Astrocyte of the spinal cord (primary cell): ENCODE data around the gene C13orf42.
"Not testable (repeated sequence)": the region's sequence is repeated elsewhere in the genome, so short reads cannot be mapped to it uniquely, and the experiment has no call there.

Source experiments
- DNase-seq: peaks from one replicate; pipeline ENCODE4 v3.0.0; 2011; ENCODE audit warnings: low read depth, low spot score
- H3K4me3 ChIP-seq: 2 replicates; pipeline ENCODE4 v1.5.1; 2011; ENCODE audit warnings: low read depth, mild to moderate bottlenecking, low read length, moderate library complexity
- in situ Hi-C: cut with HindIII; loops from 2 replicates; pipeline ENCODE4 v1.10.0; 2017; ENCODE audit warnings: low sequenced_read_pairs
- TF ChIP-seq, protein P1 (sequence below): IDR thresholded peaks from 2 replicates; pipeline ENCODE4 v1.5.1; 2012; ENCODE audit warnings: low read depth, mild to moderate bottlenecking, low read length, inconsistent platforms

Gene C13orf42

GRCh38 chr13:51096131-51096530 is 14.9 kb downstream of the C13orf42 start:
- no peak for DNase-seq
- TF ChIP-seq, protein P1, sequence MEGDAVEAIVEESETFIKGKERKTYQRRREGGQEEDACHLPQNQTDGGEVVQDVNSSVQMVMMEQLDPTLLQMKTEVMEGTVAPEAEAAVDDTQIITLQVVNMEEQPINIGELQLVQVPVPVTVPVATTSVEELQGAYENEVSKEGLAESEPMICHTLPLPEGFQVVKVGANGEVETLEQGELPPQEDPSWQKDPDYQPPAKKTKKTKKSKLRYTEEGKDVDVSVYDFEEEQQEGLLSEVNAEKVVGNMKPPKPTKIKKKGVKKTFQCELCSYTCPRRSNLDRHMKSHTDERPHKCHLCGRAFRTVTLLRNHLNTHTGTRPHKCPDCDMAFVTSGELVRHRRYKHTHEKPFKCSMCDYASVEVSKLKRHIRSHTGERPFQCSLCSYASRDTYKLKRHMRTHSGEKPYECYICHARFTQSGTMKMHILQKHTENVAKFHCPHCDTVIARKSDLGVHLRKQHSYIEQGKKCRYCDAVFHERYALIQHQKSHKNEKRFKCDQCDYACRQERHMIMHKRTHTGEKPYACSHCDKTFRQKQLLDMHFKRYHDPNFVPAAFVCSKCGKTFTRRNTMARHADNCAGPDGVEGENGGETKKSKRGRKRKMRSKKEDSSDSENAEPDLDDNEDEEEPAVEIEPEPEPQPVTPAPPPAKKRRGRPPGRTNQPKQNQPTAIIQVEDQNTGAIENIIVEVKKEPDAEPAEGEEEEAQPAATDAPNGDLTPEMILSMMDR, result no peak
- no peak overlapping the region for H3K4me3 ChIP-seq
- in situ Hi-C loops, result no loop called here

DNA sequence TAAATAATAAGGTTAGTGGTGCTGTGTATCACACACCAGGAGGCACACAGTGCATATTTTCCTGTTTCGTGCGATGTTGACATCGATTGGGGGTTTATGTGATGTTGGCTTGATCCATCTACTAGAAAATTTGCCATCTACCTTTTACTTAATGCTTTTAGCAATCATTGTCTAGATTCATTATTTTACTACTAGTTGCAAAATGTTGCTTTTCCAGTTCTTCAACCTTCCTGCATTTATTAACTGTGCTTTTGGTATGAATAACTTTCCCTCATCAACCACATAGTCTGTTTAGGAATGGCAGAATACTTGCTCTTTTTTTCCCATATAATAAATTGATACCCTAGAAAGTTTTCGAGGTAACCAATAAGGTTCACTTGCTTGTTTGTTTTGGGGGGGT is 17.5 kb downstream of the C13orf42 start:
- H3K4me3 ChIP-seq, result no peak overlapping the region
- in situ Hi-C loops, result no loop called here
- TF ChIP-seq, protein P1, result no peak
- no peak for DNase-seq

DNA sequence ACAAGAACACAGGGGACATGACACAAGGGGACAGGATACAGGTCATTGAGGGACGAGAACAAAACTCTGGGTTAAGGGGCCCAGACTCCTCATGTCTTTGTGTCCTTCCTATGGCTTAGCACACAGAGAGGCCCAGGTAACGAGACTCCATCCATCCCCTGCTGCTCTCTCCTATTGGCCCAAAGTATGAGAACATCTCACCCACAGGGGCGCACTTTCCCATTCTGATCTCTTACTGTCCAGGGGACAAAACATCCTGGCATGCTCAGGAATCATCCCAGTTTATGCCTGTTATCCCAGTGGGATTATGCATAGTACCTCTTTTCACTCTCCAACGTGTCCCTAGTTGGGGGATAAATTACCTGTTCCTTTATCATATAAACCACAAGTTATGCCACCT is 19.2 kb downstream of the C13orf42 start:
- in situ Hi-C loops, result no loop called here

DNA sequence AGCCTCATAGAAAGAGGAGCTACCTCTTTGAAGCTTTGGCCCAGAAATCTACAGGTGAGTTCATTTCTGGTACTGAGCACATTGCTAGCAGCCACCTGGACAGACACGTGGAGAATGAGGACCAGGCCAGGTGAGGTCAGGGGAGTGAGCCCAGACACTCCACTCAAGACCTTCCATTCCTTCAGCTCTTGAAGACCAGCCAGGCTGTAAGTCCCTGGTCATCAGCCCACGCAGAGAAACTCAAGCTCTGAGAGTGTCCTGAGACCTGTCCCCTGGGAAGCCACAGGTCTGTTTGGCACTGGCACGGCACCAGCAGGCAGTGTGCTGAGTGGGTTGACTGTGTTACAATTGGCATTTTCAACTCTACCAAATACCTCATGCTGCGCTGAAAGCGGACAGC is 27.4 kb downstream of the C13orf42 start:
- no peak for DNase-seq
- in situ Hi-C loops, result no loop called here
- TF ChIP-seq, protein P1, result no peak

More for the DNA sequence above, 19.2 kb downstream of the C13orf42 start:
- TF ChIP-seq, protein P1, result no peak
- DNase-seq, result no peak
- H3K4me3 ChIP-seq, result no peak overlapping the region

DNA sequence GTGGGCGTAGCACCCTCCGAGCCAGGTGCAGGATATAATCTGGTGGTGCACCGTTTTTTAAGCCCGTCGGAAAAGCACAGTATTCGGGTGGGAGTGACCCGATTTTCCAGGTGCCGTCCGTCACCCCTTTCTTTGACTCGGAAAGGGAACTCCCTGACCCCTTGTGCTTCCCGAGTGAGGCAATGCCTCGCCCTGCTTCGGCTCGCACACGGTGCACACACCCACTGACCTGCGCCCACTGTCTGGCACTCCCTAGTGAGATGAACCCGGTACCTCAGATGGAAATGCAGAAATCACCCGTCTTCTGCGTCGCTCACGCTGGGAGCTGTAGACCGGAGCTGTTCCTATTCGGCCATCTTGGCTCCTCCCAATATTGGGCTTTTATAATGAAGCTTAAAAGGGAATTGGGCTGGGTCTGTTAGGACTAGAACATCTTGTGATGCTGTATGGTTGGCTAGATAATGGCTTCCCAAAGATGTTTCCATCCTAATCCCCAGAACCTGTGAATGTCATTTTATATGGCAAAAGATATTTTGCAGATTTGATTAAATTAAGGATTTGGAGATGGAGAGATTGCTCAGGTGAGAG is 30.5 kb downstream of the C13orf42 start:
- DNase-seq, H3K4me3 ChIP-seq, in situ Hi-C loops: not testable (repeated sequence)

More for the DNA sequence above, 27.4 kb downstream of the C13orf42 start:
- no peak overlapping the region for H3K4me3 ChIP-seq

GRCh38 chr13:51071493-51071892 is 39.6 kb downstream of the C13orf42 start:
- no peak overlapping the region for H3K4me3 ChIP-seq
- in situ Hi-C loops, result no loop called here
- TF ChIP-seq, protein P1, result no peak
- DNase-seq, result no peak

DNA sequence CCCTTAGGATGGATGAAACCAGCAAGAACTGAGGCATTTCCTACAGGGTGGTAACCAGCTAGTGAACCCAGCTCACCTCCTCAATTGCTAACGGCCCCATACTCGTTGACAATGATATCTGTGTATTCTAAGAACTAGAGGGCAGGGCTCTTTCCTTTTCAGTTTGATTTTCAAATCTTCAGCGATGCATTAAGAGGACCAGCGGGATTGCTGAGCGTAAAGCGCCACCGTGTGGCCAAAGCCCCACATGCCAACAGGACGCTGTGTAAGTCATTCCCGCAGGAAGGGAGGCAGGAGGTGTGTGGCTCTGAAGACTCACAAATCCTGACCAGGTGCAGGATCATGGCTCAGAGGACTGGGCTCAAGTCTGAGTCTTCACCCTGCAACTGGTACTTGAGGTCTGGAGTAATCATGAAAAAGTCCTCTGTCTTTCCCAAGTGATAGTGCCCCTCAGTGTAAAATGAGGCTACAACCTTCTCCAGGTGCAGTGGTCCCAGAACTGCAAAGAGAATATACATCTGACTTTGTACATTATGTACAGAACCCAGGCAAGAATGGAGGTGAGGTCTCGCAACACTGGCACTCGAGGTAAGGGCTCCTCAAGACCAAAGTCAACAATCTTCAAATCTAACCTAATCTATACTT is 40.9 kb downstream of the C13orf42 start:
- TF ChIP-seq, protein P1, result peak; percentile 91
- peak; percentile 79 for DNase-seq
- H3K4me3 ChIP-seq, result no peak overlapping the region
- in situ Hi-C loops, result no loop called here
